Psoas muscle (tissue), 8 donors: Measurements from ENCODE around the gene CYP24A1. TPM values are rescaled to one million over a fixed set of nuclear protein-coding genes. Genes with fewer than 3 reads are reported as not detected.

Experiments
- ATAC-seq, 4 donors: fragments of 200-7000 bp; cut with Tn5 transposase; one replicate each; pipeline ENCODE4 v1.9.1; 2020; ENCODE audit warnings: moderate library complexity in 3 of 4, mild to moderate bottlenecking in 2 of 4
- DNase-seq, 2 donors: peaks; one replicate each; pipeline ENCODE4 v3.0.0-alpha.2; 2020
- H3K27ac ChIP-seq: fragments of 200-600 bp; one replicate; pipeline ENCODE4 v1.8.0; 2022
- H3K27me3 ChIP-seq, 3 donors: fragments of 200-600 bp in 1 of 3; one replicate each; pipeline versions ENCODE4 v1.6.1 to v1.8.0; 2013 to 2022; ENCODE audit warnings: low read length in 2 of 3, mild to moderate bottlenecking in 2 of 3, moderate library complexity in 1 of 3; ENCODE audit not compliant: insufficient read depth in 3 of 3
- H3K36me3 ChIP-seq, 2 donors: fragments of 200-600 bp in 1 of 2; one replicate each; pipeline versions ENCODE4 v1.6.1 to v1.8.0; 2013 to 2022; ENCODE audit warnings: low read depth in 1 of 2, mild to moderate bottlenecking in 1 of 2, moderate library complexity in 1 of 2; ENCODE audit not compliant: insufficient read depth in 1 of 2
- H3K4me1 ChIP-seq: fragments of 200-600 bp; one replicate; pipeline ENCODE4 v1.8.0; 2022
- H3K4me3 ChIP-seq: fragments of 200-600 bp; one replicate; pipeline ENCODE4 v1.8.0; 2022; ENCODE audit warnings: mild to moderate bottlenecking
- H3K9me3 ChIP-seq: fragments of 200-600 bp; one replicate; pipeline ENCODE4 v1.8.0; 2022
- WGBS, 3 donors: extraction: QIAGEN DNeasy Blood & Tissue Kit; methylation state at CpG; one replicate each; pipeline versions ENCODE4 v1.1.6 to v1.1.7; 2013; 5-methylcytosine and 5-hydroxymethylcytosine counted together
- intact Hi-C, 2 donors: fragments of 100-400 bp; cut with DNase I; formaldehyde crosslinking; loops; one replicate each; pipeline versions ENCODE4 v1.11.0 to v1.14.2; 2022
- polyA plus RNA-seq, 3 donors: library from polyadenylated mRNA; stranded (reverse); fragments of 200-250 nt; gene quantifications; one replicate each; pipeline ENCODE4 v1.2.3, GENCODE V29; 2013
- total RNA-seq, 4 donors: library from RNA; stranded (reverse); fragmentation: NEBNext Ultra II Directional in 2 of 4; extraction: Animal tissue kit (Norgen Biotek cat#: 25700) in 2 of 4; gene quantifications; one replicate each; pipeline versions ENCODE4 v1.2.1 to v1.2.4, GENCODE V29; 2021 to 2023
- TF ChIP-seq, protein P1 (sequence below): fragments of 200-600 bp; IDR thresholded peaks from one replicate; pipeline ENCODE4 v1.8.0; 2022; ENCODE audit warnings: antibody characterized with exemption
- donor health status: healthy with polysubstance abuse.
- donor health status: DM: no; HTN: no; CAD: no; lungs with moderate emphysema.
- donor health status: Bipolar disorder and iron deficiency.
- donor health status: healthy.
- donor health status: DM: yes; HTN: yes; CAD: no.
- donor health status: DM: no; HTN: no; CAD: no.
- donor health status: DM: no; HTN: no; CAD: no.
- donor health status: DM: yes; HTN: yes; CAD: no.

Gene CYP24A1
- total and polyA plus RNA-seq, 7 donors, result 0.03 TPM; not detected in 6

DNA sequence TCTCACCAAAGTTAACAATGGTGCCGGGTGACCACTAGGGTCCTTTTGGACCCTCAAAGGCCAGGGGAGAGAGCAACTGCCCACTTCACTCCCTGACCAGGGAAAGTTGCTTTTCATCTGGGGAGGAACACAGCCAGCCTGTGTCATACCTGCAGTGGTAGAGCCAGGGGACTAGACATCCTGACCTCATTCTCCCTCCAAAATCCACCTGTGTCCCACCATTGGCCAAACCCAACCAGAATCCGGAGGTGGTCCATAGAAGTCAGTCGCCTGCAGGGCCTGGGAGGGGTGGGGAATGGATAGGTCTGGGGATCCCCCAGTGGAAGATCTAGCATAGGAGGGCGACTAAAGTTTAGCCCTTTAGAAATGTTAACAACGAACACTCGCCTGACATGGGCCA, 46.9 kb upstream of the CYP24A1 start:
- ATAC-seq (peak in 1 of 4 donors; percentile 16), DNase-seq (no peak)
- Histone ChIP-seq H3K4me3 (no peak overlapping the region), H3K36me3 (peaks cover 6 to 20% of the 10 kb centered on the region in 2 donors), H3K4me1 (peaks cover 21% of the 10 kb centered on the region), H3K9me3 (no peaks in the 10 kb centered on the region), H3K27me3 (no peaks in the 10 kb centered on the region), H3K27ac (no peak overlapping the region)
- intact Hi-C loops, result loop anchor here (2.0 to 10.0 kb wide), 3 partner anchors 254 to 427 kb away; partner anchors contain the start of gene DOK5 (in 1 of the 2)
- TF ChIP-seq, protein P1, sequence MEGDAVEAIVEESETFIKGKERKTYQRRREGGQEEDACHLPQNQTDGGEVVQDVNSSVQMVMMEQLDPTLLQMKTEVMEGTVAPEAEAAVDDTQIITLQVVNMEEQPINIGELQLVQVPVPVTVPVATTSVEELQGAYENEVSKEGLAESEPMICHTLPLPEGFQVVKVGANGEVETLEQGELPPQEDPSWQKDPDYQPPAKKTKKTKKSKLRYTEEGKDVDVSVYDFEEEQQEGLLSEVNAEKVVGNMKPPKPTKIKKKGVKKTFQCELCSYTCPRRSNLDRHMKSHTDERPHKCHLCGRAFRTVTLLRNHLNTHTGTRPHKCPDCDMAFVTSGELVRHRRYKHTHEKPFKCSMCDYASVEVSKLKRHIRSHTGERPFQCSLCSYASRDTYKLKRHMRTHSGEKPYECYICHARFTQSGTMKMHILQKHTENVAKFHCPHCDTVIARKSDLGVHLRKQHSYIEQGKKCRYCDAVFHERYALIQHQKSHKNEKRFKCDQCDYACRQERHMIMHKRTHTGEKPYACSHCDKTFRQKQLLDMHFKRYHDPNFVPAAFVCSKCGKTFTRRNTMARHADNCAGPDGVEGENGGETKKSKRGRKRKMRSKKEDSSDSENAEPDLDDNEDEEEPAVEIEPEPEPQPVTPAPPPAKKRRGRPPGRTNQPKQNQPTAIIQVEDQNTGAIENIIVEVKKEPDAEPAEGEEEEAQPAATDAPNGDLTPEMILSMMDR, result no peak
- WGBS, 3 donors, result 95 to 96% (median 95%) methylated on average over 6 of the region's 6 CpGs

DNA sequence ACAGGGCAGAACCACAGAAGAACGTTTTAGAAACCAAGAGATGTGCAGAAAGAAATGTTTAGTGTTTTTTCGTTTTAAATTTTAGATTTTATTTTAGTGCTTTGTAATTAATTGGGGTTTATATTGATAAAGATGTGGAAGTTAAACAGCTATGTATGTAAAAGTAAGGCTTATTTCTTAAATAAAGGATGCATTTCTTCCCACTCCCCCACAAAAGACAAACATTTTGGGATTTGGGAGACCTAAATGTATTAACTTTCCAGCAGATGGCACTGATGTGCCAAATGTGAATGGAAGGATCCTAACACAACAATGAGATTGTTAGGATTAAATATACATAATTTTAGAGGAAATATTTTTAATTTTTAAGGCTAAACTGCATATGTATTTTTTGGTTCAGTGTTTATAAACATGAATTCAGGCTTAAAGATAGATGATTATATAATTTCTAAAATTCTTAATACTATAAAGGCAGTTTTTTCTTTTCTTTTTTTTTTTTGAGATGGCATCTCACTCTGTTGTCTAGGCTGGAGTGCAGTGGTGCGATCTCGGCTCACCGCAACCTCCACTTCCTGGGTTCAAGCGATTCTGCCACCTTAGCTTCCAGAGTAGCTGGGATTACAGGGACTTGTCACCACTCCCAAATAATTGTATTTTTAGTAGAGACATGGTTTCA, 46.1 kb upstream of the CYP24A1 start:
- intact Hi-C loops, result loop anchor here (2.0 to 10.0 kb wide), 3 partner anchors 255 to 427 kb away; partner anchors contain the start of gene DOK5 (in 1 of the 2)

DNA sequence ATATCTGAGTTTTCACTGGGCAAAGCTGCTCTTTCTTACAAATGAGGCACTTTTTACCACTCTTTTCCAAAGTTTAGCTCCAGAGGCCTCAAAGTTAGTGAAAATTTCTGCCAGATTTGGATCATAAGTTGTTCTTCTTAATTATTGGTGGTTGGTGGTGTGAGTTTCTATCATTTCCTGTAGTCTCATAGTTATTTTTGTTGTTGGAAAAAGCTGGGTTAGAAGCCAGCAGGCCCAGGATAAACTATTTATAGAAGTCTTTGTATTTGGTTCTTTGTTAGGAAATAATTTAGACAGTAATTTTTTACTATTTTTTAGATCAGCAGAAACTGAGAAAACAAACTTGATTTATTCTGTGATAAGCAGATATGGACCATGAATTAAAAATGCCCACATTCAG, 44.7 kb upstream of the CYP24A1 start:
- H3K4me3 ChIP-seq, result no peak overlapping the region
- intact Hi-C loops, result no loop called here

More for the DNA sequence above, 46.1 kb upstream of the CYP24A1 start:
- 69 to 85% (median 73%) methylated on average over 6 of the region's 6 CpGs for WGBS, 3 donors
- DNase-seq (no peak), ATAC-seq (no peak)
- H3K4me3 ChIP-seq, result no peak overlapping the region
- TF ChIP-seq, protein P1, result peak; percentile 51
- peaks cover 6 to 20% of the 10 kb centered on the region in 2 donors for H3K36me3 ChIP-seq
- H3K27me3 ChIP-seq, result no peaks in the 10 kb centered on the region
- no peak overlapping the region for H3K27ac ChIP-seq
- H3K9me3 ChIP-seq, result no peaks in the 10 kb centered on the region
- H3K4me1 ChIP-seq, result peaks cover 30% of the 10 kb centered on the region

DNA sequence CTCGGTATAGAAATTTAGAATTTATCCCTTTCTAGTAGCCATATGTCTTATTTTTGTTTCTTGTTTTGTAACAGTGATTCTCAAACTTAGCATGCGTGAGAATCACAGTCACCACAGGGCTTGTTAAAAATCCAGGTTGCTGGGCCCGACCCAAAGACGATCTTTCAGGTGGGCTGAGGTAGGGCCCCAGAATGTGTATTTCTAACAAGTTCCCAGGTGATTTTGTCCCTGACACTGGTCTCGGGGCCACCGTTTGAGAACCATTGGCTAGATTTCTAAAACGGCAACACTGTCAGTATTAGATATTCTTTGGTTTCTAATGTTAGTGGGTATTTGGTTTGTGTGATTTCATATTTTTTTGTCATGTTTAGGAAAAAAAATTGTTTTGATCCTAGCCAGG, 44.0 kb upstream of the CYP24A1 start:
- ATAC-seq (no peak), DNase-seq (no peak)
- H3K9me3 ChIP-seq, result no peaks in the 10 kb centered on the region
- H3K4me3 ChIP-seq, result no peak overlapping the region
- no peak overlapping the region for H3K27ac ChIP-seq
- peaks cover 6 to 20% of the 10 kb centered on the region in 2 donors for H3K36me3 ChIP-seq
- TF ChIP-seq, protein P1, result no peak
- intact Hi-C loops, result no loop called here
- no peaks in the 10 kb centered on the region for H3K27me3 ChIP-seq
- H3K4me1 ChIP-seq, result peaks cover 41% of the 10 kb centered on the region
- 89 to 92% (median 91%) methylated on average over 7 of the region's 7 CpGs for WGBS, 3 donors

More for the DNA sequence above, 44.7 kb upstream of the CYP24A1 start:
- DNase-seq (no peak), ATAC-seq (no peak)
- TF ChIP-seq, protein P1, result no peak
- Histone ChIP-seq H3K9me3 (no peaks in the 10 kb centered on the region), H3K4me1 (peaks cover 41% of the 10 kb centered on the region), H3K27ac (peak overlapping the region; percentile 59), H3K36me3 (peaks cover 6 to 20% of the 10 kb centered on the region in 2 donors), H3K27me3 (no peaks in the 10 kb centered on the region)
